Activated naive CD8-positive, alpha-beta T cell treated with anti-CD3 and anti-CD28 coated beads, Interleukin-2, amount 50 U/mL, for 24 hours (primary cell): Measurements from ENCODE around the gene MAP6.

Source experiments
- ATAC-seq: fragments of 150-1000 bp; cut with Tn5 transposase; one replicate; pipeline ENCODE4 v1.10.0; 2021
- DNase-seq: peaks from one replicate; pipeline ENCODE4 v3.0.0; 2021
- H3K27ac Mint-ChIP-seq: one replicate; pipeline ENCODE4 v1.8.0; 2021; ENCODE audit warnings: mild to moderate bottlenecking, mixed read lengths
- H3K27me3 Mint-ChIP-seq: one replicate; pipeline ENCODE4 v1.8.0; 2021; ENCODE audit warnings: mixed read lengths
- H3K36me3 Mint-ChIP-seq: one replicate; pipeline ENCODE4 v1.8.0; 2021; ENCODE audit warnings: low read depth, mixed read lengths
- H3K4me1 Mint-ChIP-seq: one replicate; pipeline ENCODE4 v1.8.0; 2021; ENCODE audit warnings: mixed read lengths
- H3K4me3 Mint-ChIP-seq: one replicate; pipeline ENCODE4 v1.8.0; 2021; ENCODE audit warnings: mild to moderate bottlenecking, moderate library complexity, mixed read lengths
- H3K9me3 Mint-ChIP-seq: one replicate; pipeline ENCODE4 v1.8.0; 2021; ENCODE audit warnings: mixed read lengths

The MAP6 gene

DNA sequence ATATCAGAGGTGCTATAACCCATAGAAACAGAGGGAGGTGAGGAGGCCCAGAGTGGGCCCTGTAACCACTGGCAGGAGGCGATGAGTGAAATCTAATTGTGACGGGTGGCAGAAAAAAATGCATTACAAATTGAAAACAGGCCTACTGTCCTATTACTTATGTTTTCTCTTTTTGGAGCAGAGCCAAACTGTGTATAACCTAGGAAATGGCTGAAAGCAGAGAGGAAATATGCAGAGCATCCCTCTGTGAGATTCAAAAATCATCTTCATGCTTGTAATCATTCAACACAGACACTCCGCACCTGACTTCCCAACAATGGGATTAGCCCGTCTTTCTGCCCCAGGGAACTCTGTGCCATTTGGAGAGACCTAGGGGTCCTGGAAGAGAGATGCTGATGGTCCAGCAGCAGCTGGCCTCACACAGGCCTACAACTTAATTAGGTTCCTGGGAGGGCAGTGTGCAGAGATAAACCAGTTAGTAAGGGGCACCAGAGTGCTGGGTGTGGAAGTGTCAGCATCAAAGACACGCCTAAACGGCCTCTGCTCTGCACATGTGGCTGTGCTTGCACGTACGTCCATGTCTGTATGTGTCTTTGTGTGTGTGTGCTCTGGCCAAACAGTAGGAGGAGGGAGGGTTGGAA lies 41.8 kb downstream of the MAP6 start:
- H3K27me3 Mint-ChIP-seq: peaks cover 27% of the 10 kb centered on the region
- DNase-seq (no peak), ATAC-seq (no peak)
- H3K4me1 Mint-ChIP-seq: no peaks in the 10 kb centered on the region
- H3K9me3 Mint-ChIP-seq: no peaks in the 10 kb centered on the region
- no peak overlapping the region for H3K4me3 Mint-ChIP-seq
- H3K36me3 Mint-ChIP-seq: no peaks in the 10 kb centered on the region
- no peak overlapping the region for H3K27ac Mint-ChIP-seq

DNA sequence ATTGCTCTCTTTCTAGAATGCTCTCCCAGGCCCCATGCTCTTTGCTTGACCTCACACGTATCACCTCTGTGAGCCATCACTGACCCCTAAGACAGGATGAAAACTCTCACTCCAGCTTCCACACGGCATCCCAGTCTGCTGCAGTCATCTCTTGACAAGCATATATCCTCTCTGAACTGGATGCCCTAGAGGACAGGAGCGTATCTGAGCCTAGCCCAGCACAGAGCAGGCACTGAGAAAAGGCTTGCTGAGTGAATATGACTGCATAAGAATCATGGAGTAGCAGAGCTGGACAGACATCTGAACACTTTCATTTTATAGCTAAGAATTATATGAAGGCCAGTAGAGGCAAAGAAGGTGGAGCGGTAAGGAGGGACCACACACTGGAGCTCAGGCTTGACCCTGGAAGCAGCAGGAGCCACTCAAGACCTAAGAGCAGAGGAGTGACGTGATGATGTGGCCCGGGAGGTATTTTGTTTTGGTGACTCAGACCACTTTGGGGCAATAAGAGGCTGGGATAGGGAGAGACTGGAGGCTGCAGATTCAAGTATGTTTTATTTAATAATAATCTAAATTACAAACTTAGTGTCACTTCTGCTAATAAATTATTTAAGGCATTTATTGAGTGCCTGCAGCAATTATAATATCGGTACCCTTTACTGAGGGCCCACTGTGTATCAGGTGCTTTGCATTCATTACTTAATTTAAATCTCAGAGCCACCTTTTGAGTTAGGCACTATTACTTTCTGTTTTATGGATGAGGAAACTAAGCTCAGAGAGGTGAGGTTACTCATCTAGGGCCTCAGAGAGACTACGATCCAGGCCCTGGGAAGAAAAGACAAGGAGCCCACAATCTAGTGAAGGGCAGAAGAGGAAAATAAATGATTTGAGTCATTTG lies 42.6 kb downstream of the MAP6 start:
- no peaks in the 10 kb centered on the region for H3K4me1 Mint-ChIP-seq
- H3K36me3 Mint-ChIP-seq: no peaks in the 10 kb centered on the region
- no peak overlapping the region for H3K27ac Mint-ChIP-seq
- no peaks in the 10 kb centered on the region for H3K9me3 Mint-ChIP-seq
- no peak overlapping the region for H3K4me3 Mint-ChIP-seq
- DNase-seq (no peak), ATAC-seq (no peak)
- peaks cover 22% of the 10 kb centered on the region for H3K27me3 Mint-ChIP-seq

DNA sequence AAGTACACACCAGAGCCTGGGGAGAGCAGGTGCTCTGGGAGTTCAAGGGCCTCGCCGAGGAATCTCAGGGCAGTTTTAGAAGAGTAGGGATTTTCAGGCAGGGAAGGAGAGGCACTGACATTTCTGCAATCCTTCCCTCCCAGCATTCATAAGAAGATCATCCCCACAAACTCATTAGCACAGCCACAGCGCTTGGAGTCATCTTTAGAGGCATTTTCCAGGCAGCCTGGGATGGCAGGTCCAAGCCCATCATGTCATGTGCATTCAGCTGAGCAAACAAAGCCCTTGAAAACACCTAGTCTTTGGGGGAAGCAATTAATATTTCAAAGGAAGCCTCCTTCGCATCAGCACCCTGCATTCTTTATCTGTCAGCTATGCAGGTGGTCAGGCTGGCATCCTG lies 43.8 kb downstream of the MAP6 start:
- Mint-ChIP-seq H3K27ac (no peak overlapping the region), H3K27me3 (peaks cover 15% of the 10 kb centered on the region), H3K4me3 (no peak overlapping the region), H3K9me3 (no peaks in the 10 kb centered on the region), H3K4me1 (no peaks in the 10 kb centered on the region), H3K36me3 (no peaks in the 10 kb centered on the region)
- no peak for DNase-seq
- ATAC-seq: no peak

DNA sequence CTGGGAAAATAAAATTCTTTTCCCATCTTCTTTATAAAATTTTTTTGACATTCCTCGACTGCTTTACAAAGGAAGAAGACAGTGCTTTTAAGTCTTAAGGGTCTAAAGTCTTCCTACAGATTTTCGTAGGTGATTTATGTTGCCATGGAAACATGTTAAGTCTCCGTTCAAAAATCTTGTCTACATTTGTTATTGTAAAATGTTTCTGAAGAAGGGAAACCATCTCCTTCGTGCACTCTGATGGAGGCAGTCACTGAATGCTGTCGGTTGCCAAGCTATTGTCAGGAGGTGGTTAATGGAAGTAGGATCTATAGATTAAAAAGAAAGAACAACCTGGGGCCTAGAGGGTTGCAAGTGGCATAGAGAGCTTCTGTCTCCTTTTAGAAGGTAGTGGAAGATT lies 52.6 kb downstream of the MAP6 start:
- DNase-seq (no peak), ATAC-seq (no peak)
- Mint-ChIP-seq H3K4me1 (no peaks in the 10 kb centered on the region), H3K9me3 (no peaks in the 10 kb centered on the region), H3K27ac (no peak overlapping the region), H3K4me3 (no peak overlapping the region), H3K36me3 (no peaks in the 10 kb centered on the region), H3K27me3 (peaks cover 2% of the 10 kb centered on the region)

DNA sequence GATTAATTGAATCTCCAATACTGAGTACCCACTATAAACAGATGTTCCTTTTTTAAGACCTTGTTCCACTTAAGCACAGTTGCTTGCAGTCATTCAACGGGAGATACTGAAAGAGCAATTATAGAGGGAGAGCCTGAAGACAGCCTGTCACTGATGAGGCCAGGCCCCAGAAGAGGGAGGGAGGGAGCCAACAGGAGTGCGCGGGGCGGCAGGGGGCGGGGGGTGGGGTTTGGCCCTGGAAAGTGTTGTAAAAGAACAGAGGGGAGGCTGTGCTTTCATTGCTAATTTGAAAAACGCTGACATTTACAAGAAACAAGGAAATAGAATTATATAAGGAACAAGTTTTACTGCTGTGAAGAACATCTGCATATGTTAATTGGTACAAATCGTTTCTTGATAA lies 53.1 kb downstream of the MAP6 start:
- H3K4me1 Mint-ChIP-seq: no peaks in the 10 kb centered on the region
- no peak overlapping the region for H3K27ac Mint-ChIP-seq
- H3K27me3 Mint-ChIP-seq: peaks cover 2% of the 10 kb centered on the region
- no peaks in the 10 kb centered on the region for H3K9me3 Mint-ChIP-seq
- DNase-seq (no peak), ATAC-seq (no peak)
- no peaks in the 10 kb centered on the region for H3K36me3 Mint-ChIP-seq
- H3K4me3 Mint-ChIP-seq: no peak overlapping the region

GRCh38 chr11:75611823-75612222 lies 57.0 kb downstream of the MAP6 start:
- DNase-seq: no peak
- ATAC-seq: no peak
- Mint-ChIP-seq H3K9me3 (no peaks in the 10 kb centered on the region), H3K4me3 (no peak overlapping the region), H3K4me1 (no peaks in the 10 kb centered on the region), H3K36me3 (no peaks in the 10 kb centered on the region), H3K27me3 (peaks cover 4% of the 10 kb centered on the region), H3K27ac (no peak overlapping the region)

GRCh38 chr11:75606099-75606498 lies 62.7 kb downstream of the MAP6 start:
- H3K4me1 Mint-ChIP-seq: no peaks in the 10 kb centered on the region
- H3K27ac Mint-ChIP-seq: no peak overlapping the region
- ATAC-seq (no peak), DNase-seq (no peak)
- H3K27me3 Mint-ChIP-seq: peaks cover 13% of the 10 kb centered on the region
- no peak overlapping the region for H3K4me3 Mint-ChIP-seq
- no peaks in the 10 kb centered on the region for H3K36me3 Mint-ChIP-seq
- H3K9me3 Mint-ChIP-seq: no peaks in the 10 kb centered on the region

- peaks cover 9% of the 10 kb centered on the region for H3K27me3 Mint-ChIP-seq
- DNase-seq (no peak), ATAC-seq (no peak)
- H3K4me1 Mint-ChIP-seq: no peaks in the 10 kb centered on the region
- no peak overlapping the region for H3K4me3 Mint-ChIP-seq
- H3K27ac Mint-ChIP-seq: no peak overlapping the region
- H3K36me3 Mint-ChIP-seq: no peaks in the 10 kb centered on the region
- H3K9me3 Mint-ChIP-seq: no peaks in the 10 kb centered on the region
These were observed 64.8 kb downstream of the MAP6 start for GRCh38 chr11:75603791-75604736.

- ATAC-seq (no peak), DNase-seq (no peak)
- H3K27me3 Mint-ChIP-seq: peaks cover 9% of the 10 kb centered on the region
- no peak overlapping the region for H3K27ac Mint-ChIP-seq
- no peaks in the 10 kb centered on the region for H3K36me3 Mint-ChIP-seq
- no peaks in the 10 kb centered on the region for H3K4me1 Mint-ChIP-seq
- no peaks in the 10 kb centered on the region for H3K9me3 Mint-ChIP-seq
- H3K4me3 Mint-ChIP-seq: no peak overlapping the region
These were observed 65.9 kb downstream of the MAP6 start for GRCh38 chr11:75602951-75603350.

- DNase-seq: no peak
- no peak for ATAC-seq
- H3K27ac Mint-ChIP-seq: no peak overlapping the region
- H3K4me3 Mint-ChIP-seq: no peak overlapping the region
- H3K4me1 Mint-ChIP-seq: no peaks in the 10 kb centered on the region
- H3K9me3 Mint-ChIP-seq: no peaks in the 10 kb centered on the region
- peaks cover 6% of the 10 kb centered on the region for H3K27me3 Mint-ChIP-seq
- H3K36me3 Mint-ChIP-seq: no peaks in the 10 kb centered on the region
These were observed 67.3 kb downstream of the MAP6 start for GRCh38 chr11:75601494-75601893.

GRCh38 chr11:75600356-75600755 lies 68.5 kb downstream of the MAP6 start:
- Mint-ChIP-seq H3K27me3 (peaks cover 2% of the 10 kb centered on the region), H3K27ac (no peak overlapping the region)

GRCh38 chr11:75598900-75599299 lies 69.9 kb downstream of the MAP6 start:
- Mint-ChIP-seq H3K27me3 (peaks cover 2% of the 10 kb centered on the region), H3K4me3 (no peak overlapping the region), H3K4me1 (no peaks in the 10 kb centered on the region), H3K36me3 (no peaks in the 10 kb centered on the region), H3K27ac (no peak overlapping the region), H3K9me3 (no peaks in the 10 kb centered on the region)
- ATAC-seq (no peak), DNase-seq (no peak)

More at GRCh38 chr11:75600356-75600755, 68.5 kb downstream of the MAP6 start:
- DNase-seq (no peak), ATAC-seq (no peak)
- Mint-ChIP-seq H3K4me1 (no peaks in the 10 kb centered on the region), H3K9me3 (no peaks in the 10 kb centered on the region), H3K4me3 (no peak overlapping the region), H3K36me3 (no peaks in the 10 kb centered on the region)

DNA sequence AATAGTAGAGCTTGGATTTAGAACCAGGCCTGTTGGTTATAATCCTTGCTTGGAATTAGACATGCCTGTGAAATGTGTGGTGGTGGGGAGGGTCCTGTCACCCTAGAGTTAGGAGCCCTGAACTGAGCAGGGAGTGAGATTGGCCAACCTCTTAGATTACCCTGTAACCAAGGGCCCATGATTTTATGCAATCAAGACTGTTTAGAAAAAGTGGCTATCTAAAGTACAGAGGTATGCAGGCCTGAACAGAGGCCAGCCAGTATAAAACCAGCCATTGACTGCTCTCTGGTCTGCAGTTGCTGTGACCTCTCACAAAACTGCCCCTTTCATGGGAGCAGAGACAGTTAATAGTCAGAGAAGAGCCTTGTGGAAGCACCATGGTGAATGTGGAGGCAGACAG lies 70.6 kb downstream of the MAP6 start:
- Mint-ChIP-seq H3K27ac (no peak overlapping the region), H3K9me3 (no peaks in the 10 kb centered on the region), H3K36me3 (no peaks in the 10 kb centered on the region), H3K27me3 (peaks cover 2% of the 10 kb centered on the region), H3K4me1 (no peaks in the 10 kb centered on the region), H3K4me3 (no peak overlapping the region)
- ATAC-seq (no peak), DNase-seq (no peak)

GRCh38 chr11:75597636-75598035 lies 71.2 kb downstream of the MAP6 start:
- ATAC-seq: no peak
- Mint-ChIP-seq H3K27me3 (no peaks in the 10 kb centered on the region), H3K4me1 (peaks cover 2% of the 10 kb centered on the region), H3K4me3 (no peak overlapping the region), H3K36me3 (no peaks in the 10 kb centered on the region), H3K27ac (no peak overlapping the region), H3K9me3 (no peaks in the 10 kb centered on the region)
- DNase-seq: peak; percentile 13
